HUES64 (cell line): ENCODE measurements around the gene SMC4.

Source experiments
- H3K27ac ChIP-seq: 2 replicates; pipeline ENCODE4 v1.7.0; 2013; ENCODE audit warnings: low read depth, low read length, inconsistent platforms
- H3K27me3 ChIP-seq: 2 replicates; pipeline ENCODE4 v1.6.1; 2013; ENCODE audit warnings: mild to moderate bottlenecking, low read length; ENCODE audit not compliant: insufficient read depth
- H3K36me3 ChIP-seq: 2 replicates; pipeline ENCODE4 v1.6.1; 2013; ENCODE audit warnings: mild to moderate bottlenecking, low read length; ENCODE audit not compliant: insufficient read depth
- H3K4me1 ChIP-seq: 2 replicates; pipeline ENCODE4 v1.6.1; 2013; ENCODE audit warnings: mild to moderate bottlenecking, low read length, moderate library complexity; ENCODE audit not compliant: insufficient read depth
- H3K4me3 ChIP-seq: 2 replicates; pipeline ENCODE4 v1.5.1; 2013; ENCODE audit warnings: mild to moderate bottlenecking, low read length, moderate library complexity
- H3K9ac ChIP-seq: 2 replicates; pipeline ENCODE4 v1.6.1; 2013; ENCODE audit warnings: mild to moderate bottlenecking, low read depth, low read length
- H3K9me3 ChIP-seq: 2 replicates; pipeline ENCODE4 v1.6.1; 2013; ENCODE audit warnings: low read depth, low read length; ENCODE audit not compliant: insufficient read depth
- WGBS: fragments of 150-250, 120-280 bp; methylation state at CpG from one replicate; pipeline ENCODE4 v1.1.7; 2013; ENCODE audit warnings: missing lambda C conversion rate; 5-methylcytosine and 5-hydroxymethylcytosine counted together

SMC4 gene

DNA sequence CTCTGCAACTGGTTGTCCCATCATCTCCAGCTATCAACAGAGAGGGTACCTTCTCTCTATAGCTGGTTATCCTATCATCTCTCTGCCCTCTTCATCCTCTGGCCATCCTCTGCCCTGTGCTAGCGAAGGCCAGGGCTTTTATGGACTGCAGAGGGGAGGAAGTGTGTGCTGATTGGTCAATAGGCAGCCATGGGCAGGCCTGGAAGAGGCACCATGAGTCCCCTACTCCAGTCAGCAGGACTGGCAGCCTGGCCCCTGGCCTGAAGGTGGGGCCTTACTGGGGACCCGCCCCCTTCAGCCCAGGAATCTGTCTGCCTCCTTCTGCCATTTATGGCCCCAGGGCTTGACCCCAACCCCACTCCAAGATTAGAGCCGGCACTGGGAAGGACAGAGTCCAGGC is 60.6 kb downstream of the SMC4 start:
- H3K27ac ChIP-seq, result no peak overlapping the region
- H3K36me3 ChIP-seq, result no peaks in the 10 kb centered on the region
- peaks cover 12% of the 10 kb centered on the region; the same call in 1 of the 2 replicates for H3K27me3 ChIP-seq
- 92% methylated on average over 3 of the region's 3 CpGs for WGBS
- no peaks in the 10 kb centered on the region for H3K9me3 ChIP-seq
- no peaks in the 10 kb centered on the region for H3K4me1 ChIP-seq
- no peak overlapping the region for H3K4me3 ChIP-seq
- H3K9ac ChIP-seq, result no peak overlapping the region

DNA sequence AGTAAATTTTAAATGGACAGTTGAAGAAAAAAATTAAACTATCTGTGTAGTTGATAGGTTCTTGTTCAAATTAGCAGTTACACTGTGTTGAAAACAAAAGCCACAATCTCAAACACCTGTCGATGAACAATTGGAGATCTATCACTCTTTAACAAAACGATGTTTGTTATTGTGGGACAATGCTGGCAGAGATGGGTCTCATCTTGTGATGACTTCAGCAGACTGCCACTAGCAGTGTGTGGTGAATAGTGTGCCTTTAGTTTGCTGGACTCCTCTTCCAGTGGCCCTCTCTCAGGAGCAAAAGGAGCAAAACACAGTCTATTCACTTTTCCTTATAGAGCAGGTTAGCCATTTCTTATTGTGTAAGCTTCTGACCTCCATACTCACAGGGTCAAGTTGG is 64.9 kb downstream of the SMC4 start:
- H3K36me3 ChIP-seq, result no peaks in the 10 kb centered on the region
- WGBS, result 86% methylated on average over 2 of the region's 2 CpGs
- H3K9ac ChIP-seq, result no peak overlapping the region
- no peaks in the 10 kb centered on the region for H3K4me1 ChIP-seq
- H3K4me3 ChIP-seq, result no peak overlapping the region
- no peak overlapping the region for H3K27ac ChIP-seq
- H3K27me3 ChIP-seq, result peaks cover 12% of the 10 kb centered on the region; the same call in 1 of the 2 replicates
- 0 out of 2 replicates have a peak, but pooled peaks cover 2% of the 10 kb centered on the region for H3K9me3 ChIP-seq

DNA sequence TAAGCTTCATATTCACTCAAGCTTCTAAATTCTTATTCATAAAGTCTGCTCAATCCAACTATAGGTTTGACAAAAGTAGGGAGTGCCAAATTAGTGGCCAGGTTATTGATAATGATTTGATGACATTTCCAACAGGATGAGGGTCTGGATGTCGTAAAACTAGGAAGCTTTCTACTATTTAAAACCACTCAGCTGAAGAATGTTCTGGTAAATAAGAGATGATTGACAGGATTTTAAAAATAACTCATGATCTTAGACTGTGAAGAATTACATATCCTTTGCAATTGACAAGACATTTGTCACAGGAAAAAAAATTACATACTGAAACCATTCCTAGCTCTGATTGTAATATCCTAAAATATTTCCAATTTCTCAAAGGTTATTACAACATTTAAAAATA is 65.5 kb downstream of the SMC4 start:
- peaks cover 12% of the 10 kb centered on the region; the same call in 1 of the 2 replicates for H3K27me3 ChIP-seq
- no peaks in the 10 kb centered on the region for H3K36me3 ChIP-seq
- peaks cover 4% of the 10 kb centered on the region for H3K9me3 ChIP-seq
- H3K9ac ChIP-seq, result no peak overlapping the region
- WGBS, result no CpG with 5 or more reads among the region's 1 CpG
- H3K4me3 ChIP-seq, result no peak overlapping the region
- no peak overlapping the region for H3K27ac ChIP-seq
- no peaks in the 10 kb centered on the region for H3K4me1 ChIP-seq

DNA sequence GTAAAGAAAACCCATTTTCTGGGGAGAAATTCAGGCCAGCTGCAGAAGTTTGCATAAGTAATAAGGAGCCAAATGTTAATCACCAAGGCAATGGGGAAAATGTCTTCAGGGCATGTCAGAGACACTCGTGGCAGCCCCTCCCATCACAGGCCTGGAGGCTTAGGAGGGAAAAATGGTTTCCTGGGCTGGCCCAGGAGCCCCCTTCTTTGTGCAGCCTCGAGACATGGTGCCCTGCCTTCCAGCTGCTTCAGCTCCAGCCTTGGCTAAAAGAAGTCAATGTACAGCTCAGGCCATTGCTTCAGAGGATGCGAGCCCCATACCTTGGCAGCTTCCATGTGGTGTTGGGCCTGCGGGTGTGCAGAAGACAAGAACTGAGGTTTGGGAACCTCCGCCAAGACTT is 70.7 kb downstream of the SMC4 start:
- peaks cover 19% of the 10 kb centered on the region for H3K9me3 ChIP-seq
- H3K4me1 ChIP-seq, result no peaks in the 10 kb centered on the region
- H3K4me3 ChIP-seq, result no peak overlapping the region
- no peak overlapping the region for H3K27ac ChIP-seq
- no peak overlapping the region for H3K9ac ChIP-seq
- 88% methylated on average over 5 of the region's 5 CpGs for WGBS
- H3K27me3 ChIP-seq, result no peaks in the 10 kb centered on the region
- no peaks in the 10 kb centered on the region for H3K36me3 ChIP-seq

DNA sequence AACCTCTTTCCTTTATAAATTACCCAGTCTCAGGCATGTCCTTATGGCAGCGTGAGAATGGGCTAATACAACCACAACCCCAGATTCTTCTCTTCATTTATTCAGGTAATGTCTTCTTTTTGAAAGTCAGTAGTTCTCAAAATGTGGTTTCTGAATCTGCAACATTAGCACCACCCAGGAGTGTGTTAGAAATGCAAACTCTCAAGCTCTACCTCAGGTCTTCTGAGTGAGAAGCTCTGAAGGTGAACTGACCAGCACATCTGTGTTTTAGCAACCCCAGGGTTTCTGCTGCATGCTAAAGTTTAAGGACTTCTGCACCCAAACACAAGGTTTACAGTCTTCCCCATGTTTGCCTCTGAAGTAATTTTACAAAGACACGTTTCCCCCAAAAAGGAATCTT is 72.4 kb downstream of the SMC4 start:
- Histone ChIP-seq H3K9me3 (peaks cover 19% of the 10 kb centered on the region), H3K9ac (no peak overlapping the region), H3K27me3 (no peaks in the 10 kb centered on the region), H3K4me3 (no peak overlapping the region), H3K27ac (no peak overlapping the region), H3K36me3 (no peaks in the 10 kb centered on the region), H3K4me1 (no peaks in the 10 kb centered on the region)
- WGBS, result 53% methylated on average over 2 of the region's 2 CpGs

DNA sequence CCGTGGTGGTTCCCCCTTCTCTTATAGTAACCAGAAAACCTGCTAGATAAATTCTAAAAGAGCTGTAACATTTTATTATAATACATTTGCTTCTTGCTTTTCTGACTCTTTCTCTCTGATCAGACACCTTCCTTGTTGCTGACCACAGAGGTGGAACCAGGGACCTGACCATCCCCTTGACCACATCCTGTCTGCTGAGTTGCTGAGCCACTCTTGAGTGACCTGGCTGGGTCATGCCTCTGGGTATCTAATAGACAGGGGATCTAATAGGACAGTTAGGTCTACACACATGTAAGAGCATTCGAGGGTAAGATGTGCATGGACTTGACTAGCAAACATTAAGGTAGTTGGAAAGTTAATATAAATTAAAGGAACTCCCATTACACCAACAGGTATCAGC is 72.9 kb downstream of the SMC4 start:
- H3K27me3 ChIP-seq, result no peaks in the 10 kb centered on the region
- H3K36me3 ChIP-seq, result no peaks in the 10 kb centered on the region
- no peaks in the 10 kb centered on the region for H3K4me1 ChIP-seq
- no peak overlapping the region for H3K4me3 ChIP-seq
- 71% methylated on average over 2 of the region's 2 CpGs for WGBS
- H3K27ac ChIP-seq, result no peak overlapping the region
- no peak overlapping the region for H3K9ac ChIP-seq
- peaks cover 19% of the 10 kb centered on the region for H3K9me3 ChIP-seq

DNA sequence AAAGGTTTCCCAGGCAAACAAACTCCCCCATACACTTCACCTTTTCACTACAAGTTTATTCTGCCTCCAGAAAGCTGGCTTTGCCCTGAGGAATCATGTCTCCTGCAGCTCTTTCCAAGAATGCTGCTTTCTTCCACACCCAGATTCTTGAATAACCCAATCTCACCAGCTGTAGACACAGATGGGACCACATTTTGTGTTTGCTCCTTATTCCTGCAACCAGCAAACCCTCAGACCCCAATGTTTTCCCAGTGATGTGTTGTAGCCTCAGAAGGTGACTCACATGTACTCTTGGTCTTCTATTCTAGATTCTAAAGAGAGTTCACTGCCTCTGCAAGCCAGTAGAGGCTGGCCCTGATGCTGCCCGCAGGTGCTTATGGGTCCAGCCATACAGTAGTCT is 73.8 kb downstream of the SMC4 start:
- Histone ChIP-seq H3K27ac (no peak overlapping the region), H3K4me3 (no peak overlapping the region), H3K9me3 (peaks cover 19% of the 10 kb centered on the region), H3K27me3 (no peaks in the 10 kb centered on the region), H3K9ac (no peak overlapping the region), H3K4me1 (no peaks in the 10 kb centered on the region), H3K36me3 (no peaks in the 10 kb centered on the region)
- WGBS, result 50% methylated on average over 1 of the region's 1 CpG

DNA sequence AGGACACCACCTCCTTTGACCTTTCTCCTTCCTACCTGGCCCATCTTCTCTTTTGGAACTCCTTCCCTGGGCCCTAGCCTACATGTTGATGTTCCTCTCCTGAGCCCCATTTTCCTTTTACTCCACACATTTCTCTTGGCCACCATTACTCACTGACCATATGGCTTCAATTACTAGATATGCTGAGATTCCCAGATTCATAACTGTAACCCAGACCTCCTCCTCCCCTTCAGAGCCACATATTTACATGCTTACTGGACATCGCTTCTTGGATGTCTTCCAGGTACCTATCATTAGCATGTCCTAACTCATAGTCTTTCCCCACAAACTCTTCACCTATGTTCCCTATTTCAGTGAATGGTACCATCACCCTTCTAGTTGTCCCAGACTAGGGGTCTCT is 74.5 kb downstream of the SMC4 start:
- Histone ChIP-seq H3K4me3 (no peak overlapping the region), H3K27me3 (no peaks in the 10 kb centered on the region), H3K27ac (no peak overlapping the region), H3K9ac (no peak overlapping the region), H3K9me3 (peaks cover 19% of the 10 kb centered on the region), H3K4me1 (no peaks in the 10 kb centered on the region), H3K36me3 (no peaks in the 10 kb centered on the region)
- whole genome bisulfite sequencing, result 95% methylated on average over 1 of the region's 1 CpG

DNA sequence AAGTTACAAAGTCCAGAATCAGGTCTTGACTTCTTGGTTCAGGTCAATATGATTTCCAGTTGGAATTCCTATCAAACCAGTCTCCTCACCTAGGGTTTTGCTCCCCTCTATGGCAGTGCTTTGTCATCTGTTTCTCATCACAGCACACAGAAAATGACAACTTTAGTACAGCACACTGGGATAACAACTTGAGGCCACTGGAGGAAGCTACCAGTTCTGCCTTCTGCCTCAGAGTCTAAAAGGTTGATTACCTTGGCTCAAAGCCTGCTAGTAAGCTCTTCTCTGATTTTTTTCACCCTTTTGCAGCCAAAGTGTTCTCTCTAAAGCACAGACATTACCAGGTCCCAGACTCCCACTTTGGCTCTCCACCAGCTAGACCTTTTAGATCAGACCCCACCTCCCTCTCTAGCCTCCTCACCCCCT is 75.0 kb downstream of the SMC4 start:
- no peaks in the 10 kb centered on the region for H3K4me1 ChIP-seq
- H3K4me3 ChIP-seq, result no peak overlapping the region
- no peak overlapping the region for H3K9ac ChIP-seq
- H3K27me3 ChIP-seq, result no peaks in the 10 kb centered on the region
- H3K27ac ChIP-seq, result no peak overlapping the region
- peaks cover 16% of the 10 kb centered on the region for H3K9me3 ChIP-seq
- H3K36me3 ChIP-seq, result no peaks in the 10 kb centered on the region

DNA sequence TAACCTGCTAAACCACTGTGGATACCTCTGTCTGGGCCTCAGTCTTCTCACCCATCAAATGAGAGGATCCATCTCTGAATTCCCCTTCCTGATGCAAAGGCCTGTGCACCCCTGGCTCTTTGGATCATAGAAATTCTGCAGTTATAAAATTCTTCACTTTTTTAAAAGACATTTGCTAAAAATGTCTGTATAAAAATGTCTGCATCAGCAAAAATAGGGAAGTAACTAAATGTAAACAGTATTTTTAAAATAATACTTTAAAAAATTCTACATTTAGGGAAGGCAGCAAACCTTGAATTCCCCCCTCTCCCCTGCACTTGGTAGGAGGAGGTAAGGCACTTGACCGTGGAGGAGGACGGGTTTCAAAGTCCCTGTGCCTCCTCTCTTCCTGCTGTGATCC is 75.7 kb downstream of the SMC4 start:
- H3K27ac ChIP-seq, result no peak overlapping the region
- no peaks in the 10 kb centered on the region for H3K4me1 ChIP-seq
- H3K9me3 ChIP-seq, result peaks cover 13% of the 10 kb centered on the region
- no peaks in the 10 kb centered on the region for H3K36me3 ChIP-seq
- WGBS, result 92% methylated on average over 2 of the region's 2 CpGs
- H3K27me3 ChIP-seq, result no peaks in the 10 kb centered on the region
- H3K9ac ChIP-seq, result no peak overlapping the region
- H3K4me3 ChIP-seq, result no peak overlapping the region

DNA sequence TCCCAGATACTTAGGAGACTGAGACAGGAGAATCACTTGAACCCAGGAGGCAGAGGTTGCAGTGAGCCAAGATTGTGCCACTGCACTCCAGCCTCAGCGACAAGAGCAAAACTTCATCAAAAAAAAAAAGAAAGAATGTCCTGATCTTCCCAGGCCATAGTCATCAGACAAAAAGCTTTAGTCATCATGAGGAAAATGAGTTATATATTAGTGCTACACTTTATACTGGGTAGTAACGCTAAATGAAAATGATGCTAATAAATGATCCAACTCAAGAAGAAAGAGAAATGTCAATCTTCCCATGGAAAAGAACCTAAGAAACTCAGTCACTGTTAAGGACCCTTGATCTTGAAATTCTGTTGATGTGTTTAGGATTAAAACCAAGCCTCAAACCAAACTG is 76.4 kb downstream of the SMC4 start:
- 88% methylated on average over 1 of the region's 2 CpGs for WGBS
- Histone ChIP-seq H3K36me3 (no peaks in the 10 kb centered on the region), H3K27ac (no peak overlapping the region), H3K27me3 (no peaks in the 10 kb centered on the region), H3K4me3 (no peak overlapping the region), H3K9me3 (peaks cover 5% of the 10 kb centered on the region; the same call in 1 of the 2 replicates), H3K9ac (no peak overlapping the region), H3K4me1 (no peaks in the 10 kb centered on the region)

DNA sequence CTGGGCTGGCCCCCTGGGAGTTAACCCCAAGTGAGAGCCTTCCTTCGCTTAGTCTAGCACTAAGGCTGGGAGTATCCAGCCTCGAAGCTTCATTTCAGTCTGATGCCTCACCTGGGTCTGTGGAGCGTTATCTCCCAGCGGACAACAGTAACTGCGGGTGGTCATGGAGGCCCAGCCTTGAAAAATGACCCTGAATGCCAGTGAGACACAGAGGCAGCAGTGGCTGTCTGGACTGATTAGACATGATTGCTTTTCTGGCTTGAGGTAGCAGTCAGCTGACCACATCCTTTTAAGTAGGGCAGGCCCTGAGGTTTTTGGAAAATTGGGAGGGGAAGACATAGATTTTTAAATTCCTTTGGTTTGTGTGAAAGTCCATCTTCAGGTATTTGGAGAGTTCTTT is 78.3 kb downstream of the SMC4 start:
- Histone ChIP-seq H3K4me1 (no peaks in the 10 kb centered on the region), H3K4me3 (no peak overlapping the region), H3K9me3 (no peaks in the 10 kb centered on the region), H3K9ac (no peak overlapping the region), H3K36me3 (no peaks in the 10 kb centered on the region), H3K27me3 (no peaks in the 10 kb centered on the region), H3K27ac (no peak overlapping the region)
- 90% methylated on average over 5 of the region's 5 CpGs for WGBS
